Epithelial cell of prostate (primary cell): ENCODE results near the gene XIRP1.
"Not testable (repeated sequence)": the region's sequence is repeated elsewhere in the genome, so short reads cannot be mapped to it uniquely, and the experiment has no call there.

Experiments
- DNase-seq: peaks from one replicate; pipeline ENCODE4 v3.0.0-alpha.2; 2011; ENCODE audit warnings: low read depth, low spot score
- H3K27ac ChIP-seq: fragments of 450-650 bp; 2 replicates; pipeline ENCODE4 v1.5.1; 2017; ENCODE audit warnings: mild to moderate bottlenecking

The XIRP1 gene, protein sequence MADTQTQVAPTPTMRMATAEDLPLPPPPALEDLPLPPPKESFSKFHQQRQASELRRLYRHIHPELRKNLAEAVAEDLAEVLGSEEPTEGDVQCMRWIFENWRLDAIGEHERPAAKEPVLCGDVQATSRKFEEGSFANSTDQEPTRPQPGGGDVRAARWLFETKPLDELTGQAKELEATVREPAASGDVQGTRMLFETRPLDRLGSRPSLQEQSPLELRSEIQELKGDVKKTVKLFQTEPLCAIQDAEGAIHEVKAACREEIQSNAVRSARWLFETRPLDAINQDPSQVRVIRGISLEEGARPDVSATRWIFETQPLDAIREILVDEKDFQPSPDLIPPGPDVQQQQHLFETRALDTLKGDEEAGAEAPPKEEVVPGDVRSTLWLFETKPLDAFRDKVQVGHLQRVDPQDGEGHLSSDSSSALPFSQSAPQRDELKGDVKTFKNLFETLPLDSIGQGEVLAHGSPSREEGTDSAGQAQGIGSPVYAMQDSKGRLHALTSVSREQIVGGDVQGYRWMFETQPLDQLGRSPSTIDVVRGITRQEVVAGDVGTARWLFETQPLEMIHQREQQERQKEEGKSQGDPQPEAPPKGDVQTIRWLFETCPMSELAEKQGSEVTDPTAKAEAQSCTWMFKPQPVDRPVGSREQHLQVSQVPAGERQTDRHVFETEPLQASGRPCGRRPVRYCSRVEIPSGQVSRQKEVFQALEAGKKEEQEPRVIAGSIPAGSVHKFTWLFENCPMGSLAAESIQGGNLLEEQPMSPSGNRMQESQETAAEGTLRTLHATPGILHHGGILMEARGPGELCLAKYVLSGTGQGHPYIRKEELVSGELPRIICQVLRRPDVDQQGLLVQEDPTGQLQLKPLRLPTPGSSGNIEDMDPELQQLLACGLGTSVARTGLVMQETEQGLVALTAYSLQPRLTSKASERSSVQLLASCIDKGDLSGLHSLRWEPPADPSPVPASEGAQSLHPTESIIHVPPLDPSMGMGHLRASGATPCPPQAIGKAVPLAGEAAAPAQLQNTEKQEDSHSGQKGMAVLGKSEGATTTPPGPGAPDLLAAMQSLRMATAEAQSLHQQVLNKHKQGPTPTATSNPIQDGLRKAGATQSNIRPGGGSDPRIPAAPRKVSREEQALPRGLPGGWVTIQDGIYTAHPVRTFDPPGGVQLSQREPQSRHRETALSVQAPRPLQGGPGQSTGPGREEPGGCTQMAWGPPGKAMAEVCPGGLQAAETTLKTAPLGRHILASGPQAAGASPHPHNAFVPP (N-terminal part only)

DNA sequence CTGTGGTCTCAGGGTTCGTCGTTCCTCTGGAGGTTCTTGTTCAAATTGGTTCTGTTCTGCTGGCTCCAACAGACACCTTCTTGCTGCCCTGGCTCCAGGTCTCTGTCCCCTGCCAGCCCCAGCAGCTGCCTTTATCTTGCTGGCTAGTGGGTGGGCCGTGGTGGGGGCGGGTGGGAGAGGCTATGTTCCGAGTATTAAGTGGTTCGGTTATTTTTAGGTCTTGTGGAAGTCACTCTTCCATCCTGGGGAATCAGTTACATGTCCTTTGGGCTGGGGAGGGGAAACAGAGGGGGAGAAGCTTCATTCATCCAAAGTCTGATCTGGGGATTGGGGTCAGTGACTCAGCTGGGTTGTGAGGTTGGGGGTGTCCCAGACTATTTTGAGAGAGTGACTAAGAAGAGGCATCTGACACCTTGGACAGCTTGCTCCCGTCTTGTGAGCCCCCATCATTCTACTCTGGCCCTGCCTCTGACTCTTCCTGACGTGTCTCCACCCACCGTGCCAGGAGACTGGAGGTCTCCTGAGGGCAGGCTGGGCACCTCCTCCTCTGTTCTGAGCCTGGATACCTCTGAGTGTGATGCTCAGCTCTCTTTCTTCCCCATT is at the start of gene XIRP1:
XIRP1 (minus strand) TSS at position 106 of the 603 bp plus-strand sequence. CDS start 3,150 bp downstream, outside the sequence.
- no peak for DNase-seq
- no peak within 1 kb of the TSS for H3K27ac ChIP-seq

DNA sequence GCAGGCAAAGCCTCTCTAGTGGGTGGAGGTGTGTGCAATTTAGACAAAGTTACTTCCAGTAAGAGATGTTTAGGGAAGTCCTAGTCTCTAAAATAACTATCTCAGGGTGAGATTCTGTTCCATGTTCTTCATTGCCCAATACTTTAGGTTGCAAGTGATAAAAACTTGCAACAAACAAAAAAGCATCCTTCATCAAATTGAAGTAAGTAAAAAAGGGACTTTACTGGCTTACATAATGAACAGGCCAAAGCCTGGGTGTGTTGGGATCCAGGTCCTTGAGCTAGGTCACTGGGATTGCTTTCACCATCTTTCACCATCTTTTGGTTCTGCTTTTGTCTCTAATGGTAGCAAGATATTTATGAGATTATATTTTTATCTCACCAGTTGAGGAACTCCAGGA is 49.2 kb upstream of the XIRP1 start:
- no peak overlapping the region for H3K27ac ChIP-seq
- no peak for DNase-seq

GRCh38 chr3:39237027-39237426 is 44.6 kb upstream of the XIRP1 start:
- DNase-seq = no peak
- no peak overlapping the region for H3K27ac ChIP-seq

DNA sequence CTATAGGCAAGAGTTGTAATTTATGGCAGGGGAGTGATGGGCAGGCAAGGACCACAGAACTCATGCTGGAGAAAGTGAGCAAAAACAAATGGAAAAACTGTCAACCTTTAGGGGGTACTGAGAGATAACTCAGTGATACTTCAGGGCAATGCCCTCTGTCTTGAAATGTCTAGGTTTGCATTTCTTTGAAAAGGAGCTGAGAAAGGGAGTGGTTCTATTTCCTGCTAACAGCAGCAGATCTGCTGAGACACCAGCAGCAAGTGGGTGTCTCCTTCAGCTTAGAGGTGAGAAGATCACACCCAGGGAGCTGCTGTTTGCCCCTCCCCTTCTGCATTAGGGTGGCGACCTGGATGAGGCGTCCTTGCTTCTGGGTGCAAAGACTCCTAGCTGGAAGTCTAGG is 42.3 kb upstream of the XIRP1 start:
- no peak for DNase-seq
- no peak overlapping the region for H3K27ac ChIP-seq

GRCh38 chr3:39232859-39233258 is 40.5 kb upstream of the XIRP1 start:
- DNase-seq = no peak
- no peak overlapping the region for H3K27ac ChIP-seq

GRCh38 chr3:39230453-39230852 is 38.1 kb upstream of the XIRP1 start:
- DNase-seq = no peak
- H3K27ac ChIP-seq = no peak overlapping the region

DNA sequence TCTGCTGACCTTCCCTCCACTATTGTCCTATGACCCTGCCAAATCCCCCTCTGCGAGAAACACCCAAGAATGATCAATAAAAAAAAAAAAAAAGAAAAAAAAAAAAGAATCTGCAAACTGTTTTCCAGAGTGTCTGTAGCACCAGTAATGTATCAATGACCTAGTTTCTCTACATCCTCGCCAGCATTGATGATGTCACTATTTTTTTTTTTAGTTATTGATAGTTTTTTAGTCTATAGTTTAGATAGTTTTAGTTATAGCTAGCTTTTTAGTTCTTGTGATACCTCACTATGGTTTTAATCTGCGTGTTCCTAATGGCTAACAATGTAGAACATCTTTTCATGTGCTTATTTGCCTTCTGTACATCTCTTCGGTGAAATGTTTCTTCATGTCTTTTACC is 36.1 kb upstream of the XIRP1 start:
- no peak overlapping the region for H3K27ac ChIP-seq
- DNase-seq = no peak

DNA sequence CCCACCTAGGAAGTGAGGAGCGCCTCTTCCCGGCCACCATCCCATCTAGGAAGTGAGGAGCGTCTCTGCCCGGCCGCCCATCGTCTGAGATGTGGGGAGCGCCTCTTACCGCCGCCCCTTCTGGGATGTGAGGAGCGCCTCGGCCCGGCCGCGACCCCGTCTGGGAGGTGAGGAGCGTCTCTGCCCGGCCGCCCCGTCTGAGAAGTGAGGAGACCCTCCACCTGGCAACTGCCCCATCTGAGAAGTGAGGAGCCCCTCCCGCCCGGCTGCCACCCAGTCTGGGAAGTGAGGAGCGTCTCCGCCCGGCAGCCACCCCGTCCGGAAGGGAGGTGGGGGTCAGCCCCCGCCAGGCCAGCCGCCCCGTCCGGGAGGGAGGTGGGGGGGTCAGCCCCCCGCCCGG is 35.2 kb upstream of the XIRP1 start:
- not testable (repeated sequence) for DNase-seq

DNA sequence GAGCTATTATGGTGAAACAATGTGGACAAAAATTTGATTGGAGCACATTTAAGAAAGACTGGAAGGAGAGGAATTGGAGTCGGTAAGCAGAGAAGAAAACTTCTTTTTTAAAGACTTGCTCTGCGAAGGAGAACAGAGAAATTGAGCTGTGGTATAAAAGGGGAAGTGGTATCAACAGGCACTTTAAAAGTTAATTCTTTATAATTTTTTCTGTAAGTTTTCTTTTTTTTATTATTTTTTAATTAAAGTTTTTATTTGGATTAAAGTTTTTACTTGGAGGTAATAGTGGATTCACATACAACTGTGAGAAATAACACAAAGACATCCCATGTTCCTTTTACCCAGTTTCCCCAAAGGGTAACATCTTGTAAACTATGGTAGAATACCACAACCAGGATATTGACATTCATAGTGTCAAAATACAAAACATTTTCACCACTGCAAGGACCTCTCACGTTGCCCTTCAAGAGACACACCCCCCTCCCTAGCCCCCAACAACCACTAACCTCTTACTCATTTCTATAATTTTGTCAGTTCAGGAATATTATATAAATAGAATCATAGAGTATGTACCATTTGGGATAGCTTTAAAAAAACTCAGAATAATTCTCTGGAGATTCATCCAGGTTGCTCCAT is 33.8 kb upstream of the XIRP1 start:
- H3K27ac ChIP-seq = no peak overlapping the region
- no peak for DNase-seq

More for the DNA sequence above, 35.2 kb upstream of the XIRP1 start:
- H3K27ac ChIP-seq = not testable (repeated sequence)

DNA sequence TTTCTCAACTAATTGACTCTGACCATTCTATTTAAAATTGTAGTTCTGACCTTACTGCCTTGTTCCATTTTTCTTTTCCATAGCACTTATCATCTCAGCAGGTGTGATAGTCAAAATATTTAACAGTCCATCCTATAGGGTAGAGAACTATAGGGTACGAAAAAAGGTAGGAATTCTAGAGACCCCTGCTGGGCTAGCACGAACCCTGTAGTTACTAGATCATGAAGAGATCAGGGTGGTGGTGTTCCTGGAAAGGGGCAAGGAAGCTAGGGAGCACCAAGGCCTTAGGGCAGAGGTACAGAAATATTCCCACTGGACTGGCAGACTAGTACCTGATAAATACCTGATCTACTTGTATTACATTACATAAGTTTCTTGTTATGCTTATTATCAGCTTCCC is 31.9 kb upstream of the XIRP1 start:
- no peak overlapping the region for H3K27ac ChIP-seq
- DNase-seq = no peak

- no peak for DNase-seq
- H3K27ac ChIP-seq = no peak overlapping the region
These were observed 30.5 kb upstream of the XIRP1 start for GRCh38 chr3:39222939-39223338.

DNA sequence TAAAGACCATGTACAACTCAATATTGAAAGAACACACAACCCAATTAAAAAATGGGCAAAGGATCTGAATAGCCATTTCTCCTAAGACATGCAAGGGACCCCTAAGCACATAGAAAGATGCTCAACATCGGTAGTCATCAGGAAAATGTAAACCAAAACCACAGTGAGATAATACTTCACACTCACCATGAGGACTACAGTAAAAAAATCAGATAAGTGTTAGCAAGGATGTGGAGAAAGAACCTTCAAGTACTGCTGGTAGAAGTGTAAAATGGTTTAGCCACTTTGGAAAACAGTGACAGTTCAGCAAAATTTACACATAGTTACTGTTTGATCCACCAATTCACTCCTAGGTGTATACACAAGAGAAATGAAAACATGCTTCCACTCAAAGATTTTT is 30.1 kb upstream of the XIRP1 start:
- no peak for DNase-seq

GRCh38 chr3:39221141-39221530 is 28.7 kb upstream of the XIRP1 start:
- no peak overlapping the region for H3K27ac ChIP-seq

More for the DNA sequence above, 30.1 kb upstream of the XIRP1 start:
- H3K27ac ChIP-seq = no peak overlapping the region

GRCh38 chr3:39220407-39221140 is 28.2 kb upstream of the XIRP1 start:
- DNase-seq = no peak

More at GRCh38 chr3:39221141-39221530, 28.7 kb upstream of the XIRP1 start:
- DNase-seq = no peak

DNA sequence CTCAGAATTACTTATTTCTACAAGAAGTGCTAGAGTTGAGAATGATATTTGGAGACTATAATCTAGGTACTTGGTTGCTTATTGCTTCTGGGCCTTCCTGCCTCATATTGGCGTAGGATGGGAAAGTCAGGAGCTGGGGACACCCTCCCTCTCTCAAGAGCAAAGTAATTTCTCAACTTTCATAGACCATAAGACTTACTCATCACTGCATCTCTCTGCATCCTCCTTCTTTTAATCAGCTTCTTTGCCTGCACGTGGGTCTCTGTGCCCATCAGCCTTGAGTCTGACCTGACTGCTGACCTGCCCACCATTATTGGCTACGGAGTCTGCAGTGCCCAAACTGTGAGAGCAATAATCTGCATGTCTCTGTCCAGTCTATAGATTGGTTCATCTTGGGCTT is 27.3 kb upstream of the XIRP1 start:
- H3K27ac ChIP-seq = no peak overlapping the region
- no peak for DNase-seq

More at GRCh38 chr3:39220407-39221140, 28.2 kb upstream of the XIRP1 start:
- no peak overlapping the region for H3K27ac ChIP-seq

GRCh38 chr3:39216176-39216790 is 23.9 kb upstream of the XIRP1 start:
- no peak overlapping the region for H3K27ac ChIP-seq
- no peak for DNase-seq

DNA sequence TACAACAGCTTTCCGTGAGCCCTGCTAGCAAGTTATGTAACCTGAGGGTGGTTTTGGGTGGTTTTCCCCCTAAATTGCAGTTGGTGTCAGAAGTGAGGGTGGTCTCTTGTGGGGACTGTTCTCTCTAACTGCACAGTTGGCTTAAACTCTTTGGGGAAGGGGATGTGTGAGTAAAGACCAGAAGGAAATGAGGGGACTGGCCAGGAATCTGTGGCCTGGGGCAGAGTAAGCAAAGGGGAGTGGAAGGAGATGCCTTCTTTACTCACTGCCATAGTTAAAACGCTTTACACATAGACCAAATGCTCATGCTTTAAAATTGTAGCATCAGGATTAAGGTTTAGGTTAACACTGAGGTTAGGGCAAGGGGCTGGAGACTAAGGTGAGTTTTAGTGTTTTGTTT is 21.2 kb upstream of the XIRP1 start:
- DNase-seq = no peak
- no peak overlapping the region for H3K27ac ChIP-seq

GRCh38 chr3:39212665-39213064 is 20.3 kb upstream of the XIRP1 start:
- DNase-seq = no peak
- H3K27ac ChIP-seq = no peak overlapping the region
